GM10266 (cell line): ENCODE data around the gene SPTBN1.

Experiments
- DNase-seq: peaks from one replicate; pipeline ENCODE4 v3.0.0; 2012; ENCODE audit errors: extremely low spot score
- TF ChIP-seq, protein P1 (sequence below): IDR thresholded peaks from 2 replicates; pipeline ENCODE4 v1.5.1; 2012; ENCODE audit warnings: mild to moderate bottlenecking, low read depth; ENCODE audit not compliant: control insufficient read depth, insufficient read depth; ENCODE audit errors: missing control alignments

SPTBN1 gene

DNA sequence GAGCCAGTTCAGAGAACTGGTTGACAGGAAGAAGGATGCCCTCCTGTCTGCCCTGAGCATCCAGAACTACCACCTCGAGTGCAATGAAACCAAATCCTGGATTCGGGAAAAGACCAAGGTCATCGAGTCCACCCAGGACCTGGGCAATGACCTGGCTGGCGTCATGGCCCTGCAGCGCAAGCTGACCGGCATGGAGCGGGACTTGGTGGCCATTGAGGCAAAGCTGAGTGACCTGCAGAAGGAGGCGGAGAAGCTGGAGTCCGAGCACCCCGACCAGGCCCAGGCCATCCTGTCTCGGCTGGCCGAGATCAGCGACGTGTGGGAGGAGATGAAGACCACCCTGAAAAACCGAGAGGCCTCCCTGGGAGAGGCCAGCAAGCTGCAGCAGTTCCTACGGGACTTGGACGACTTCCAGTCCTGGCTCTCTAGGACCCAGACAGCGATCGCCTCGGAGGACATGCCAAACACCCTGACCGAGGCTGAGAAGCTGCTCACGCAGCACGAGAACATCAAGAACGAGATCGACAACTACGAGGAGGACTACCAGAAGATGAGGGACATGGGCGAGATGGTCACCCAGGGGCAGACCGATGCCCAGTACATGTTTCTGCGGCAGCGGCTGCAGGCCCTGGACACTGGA, 174.9 kb downstream of the SPTBN1 start:
- TF ChIP-seq, protein P1, sequence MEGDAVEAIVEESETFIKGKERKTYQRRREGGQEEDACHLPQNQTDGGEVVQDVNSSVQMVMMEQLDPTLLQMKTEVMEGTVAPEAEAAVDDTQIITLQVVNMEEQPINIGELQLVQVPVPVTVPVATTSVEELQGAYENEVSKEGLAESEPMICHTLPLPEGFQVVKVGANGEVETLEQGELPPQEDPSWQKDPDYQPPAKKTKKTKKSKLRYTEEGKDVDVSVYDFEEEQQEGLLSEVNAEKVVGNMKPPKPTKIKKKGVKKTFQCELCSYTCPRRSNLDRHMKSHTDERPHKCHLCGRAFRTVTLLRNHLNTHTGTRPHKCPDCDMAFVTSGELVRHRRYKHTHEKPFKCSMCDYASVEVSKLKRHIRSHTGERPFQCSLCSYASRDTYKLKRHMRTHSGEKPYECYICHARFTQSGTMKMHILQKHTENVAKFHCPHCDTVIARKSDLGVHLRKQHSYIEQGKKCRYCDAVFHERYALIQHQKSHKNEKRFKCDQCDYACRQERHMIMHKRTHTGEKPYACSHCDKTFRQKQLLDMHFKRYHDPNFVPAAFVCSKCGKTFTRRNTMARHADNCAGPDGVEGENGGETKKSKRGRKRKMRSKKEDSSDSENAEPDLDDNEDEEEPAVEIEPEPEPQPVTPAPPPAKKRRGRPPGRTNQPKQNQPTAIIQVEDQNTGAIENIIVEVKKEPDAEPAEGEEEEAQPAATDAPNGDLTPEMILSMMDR, result no peak
- no peak for DNase-seq

DNA sequence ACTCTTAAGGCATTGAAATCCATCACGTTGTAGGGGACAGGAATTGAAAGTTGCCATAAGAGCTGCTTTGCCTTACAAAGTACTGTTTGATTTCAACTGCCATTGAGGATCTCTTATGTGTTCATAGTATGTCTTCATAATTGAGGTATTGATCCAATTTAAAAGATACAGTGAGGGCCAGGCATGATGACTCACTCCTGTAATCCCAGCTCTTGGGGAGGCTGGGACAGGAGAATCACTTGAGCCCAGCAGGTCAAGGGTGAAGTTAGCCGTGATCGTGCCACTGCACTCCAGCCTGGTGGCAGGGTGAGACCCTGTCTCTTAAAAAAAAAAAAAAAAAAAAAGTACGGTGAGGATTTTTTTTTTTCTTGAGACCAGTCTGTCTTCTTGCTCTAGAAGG, 175.6 kb downstream of the SPTBN1 start:
- DNase-seq, result no peak
- TF ChIP-seq, protein P1, result no peak

DNA sequence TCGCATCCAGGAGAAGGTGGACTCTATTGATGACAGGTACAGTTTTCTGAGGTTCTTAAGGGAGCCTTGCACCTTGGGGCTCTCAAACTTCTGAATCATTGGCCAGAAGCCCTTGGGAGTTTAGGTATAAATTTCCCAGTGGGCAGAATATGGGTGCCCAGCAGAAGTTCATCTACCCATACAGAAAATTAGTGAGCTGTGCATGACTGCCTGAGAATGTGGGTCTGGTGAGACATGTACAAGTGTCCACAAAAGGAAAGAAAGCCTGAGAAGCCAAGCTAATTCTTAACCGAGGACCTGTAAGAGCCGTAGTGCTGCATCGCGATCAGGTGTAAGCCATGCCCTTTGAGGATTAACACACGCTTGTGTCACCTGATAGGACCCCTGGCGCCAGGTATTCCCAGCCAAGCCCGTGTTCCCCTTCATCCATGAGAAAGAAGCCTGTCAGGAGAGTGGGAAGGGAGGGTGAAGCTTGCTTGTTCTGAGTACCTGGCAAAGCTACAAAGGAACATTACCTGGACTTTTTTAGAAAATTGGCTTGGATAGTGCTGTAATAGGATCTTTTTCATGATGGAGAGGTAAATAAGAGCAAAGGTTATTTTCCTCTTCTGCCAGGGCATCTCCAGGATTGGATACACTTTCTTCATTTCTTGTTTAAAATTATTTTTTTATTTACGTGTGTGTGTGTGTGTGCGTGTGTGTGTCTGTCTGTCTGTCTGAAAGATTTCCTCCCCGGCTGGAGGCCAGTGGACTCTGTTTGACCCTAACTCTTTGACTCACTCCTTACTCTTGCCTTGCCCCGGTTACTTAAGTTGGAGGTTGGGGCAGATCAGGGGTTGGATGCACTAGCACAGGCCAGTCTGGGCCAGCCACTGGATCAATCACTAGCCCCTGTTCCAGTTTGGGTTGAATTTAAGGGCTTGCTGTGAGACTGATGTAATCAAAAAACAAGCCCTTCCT, 176.9 kb downstream of the SPTBN1 start:
- TF ChIP-seq, protein P1, result no peak
- no peak for DNase-seq

DNA sequence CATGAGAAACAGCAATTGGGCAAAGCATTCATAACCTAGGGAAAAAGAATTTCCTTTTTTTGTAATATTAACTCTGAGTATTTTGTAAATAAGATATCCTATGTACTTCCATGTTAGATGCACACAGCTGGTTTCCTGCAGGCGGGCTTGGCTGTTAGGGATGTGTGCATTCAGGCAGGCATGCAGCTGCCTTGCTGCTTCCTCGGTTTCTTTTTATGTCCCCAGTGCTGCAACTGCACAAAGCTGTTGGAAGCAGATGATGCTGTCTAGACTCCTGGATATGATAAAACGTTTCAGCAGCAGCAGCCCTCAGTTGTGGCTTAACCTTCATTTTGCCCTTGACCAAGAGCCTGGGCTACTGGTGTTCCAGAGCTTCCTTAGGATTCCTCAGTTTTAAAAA, 177.9 kb downstream of the SPTBN1 start:
- TF ChIP-seq, protein P1, result no peak
- no peak for DNase-seq

DNA sequence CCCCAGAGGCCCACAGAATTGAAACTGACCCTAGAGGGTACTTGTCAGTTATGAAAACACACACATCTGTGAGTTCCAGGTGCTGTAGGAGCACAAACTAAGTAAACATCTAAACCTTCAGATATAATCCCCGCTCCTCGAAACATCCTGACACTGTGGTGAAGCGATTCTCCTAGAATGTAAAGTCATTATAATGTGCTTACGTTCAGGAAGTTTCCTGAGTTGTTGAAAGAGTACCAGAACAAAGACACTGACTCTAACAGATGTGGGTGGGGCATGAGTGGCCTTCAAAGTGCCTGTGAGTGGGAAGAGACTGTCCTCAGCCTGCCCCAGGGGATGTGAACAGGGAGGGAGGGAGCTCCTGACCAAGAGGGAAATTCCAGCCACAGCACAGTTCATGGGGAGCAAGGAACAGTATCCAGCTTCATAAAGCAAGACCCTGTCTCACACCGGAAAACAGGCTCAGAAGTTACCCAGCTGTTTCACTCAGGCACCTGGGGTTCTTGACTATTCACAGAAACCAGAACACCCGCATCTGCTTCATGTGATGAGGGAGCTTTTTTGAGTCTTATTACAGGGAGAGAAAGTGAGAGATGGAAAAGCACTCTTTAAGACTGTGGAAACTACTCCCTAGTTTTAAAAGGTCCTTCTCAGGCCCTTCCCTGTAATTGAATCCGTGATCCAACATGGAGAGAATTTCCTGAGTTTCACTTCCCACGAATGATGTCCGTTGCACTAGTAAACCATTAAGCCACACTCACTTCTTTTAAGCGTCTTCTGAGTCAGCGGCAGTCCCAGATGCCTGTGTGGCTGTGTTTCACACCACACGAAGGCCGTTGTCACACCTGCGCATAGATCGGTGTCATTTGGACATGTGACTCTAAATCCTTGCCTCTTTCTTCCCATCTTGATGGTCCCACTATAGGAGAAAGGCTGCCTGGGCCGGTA, 178.7 kb downstream of the SPTBN1 start:
- TF ChIP-seq, protein P1, result no peak
- peak; percentile 67 for DNase-seq

DNA sequence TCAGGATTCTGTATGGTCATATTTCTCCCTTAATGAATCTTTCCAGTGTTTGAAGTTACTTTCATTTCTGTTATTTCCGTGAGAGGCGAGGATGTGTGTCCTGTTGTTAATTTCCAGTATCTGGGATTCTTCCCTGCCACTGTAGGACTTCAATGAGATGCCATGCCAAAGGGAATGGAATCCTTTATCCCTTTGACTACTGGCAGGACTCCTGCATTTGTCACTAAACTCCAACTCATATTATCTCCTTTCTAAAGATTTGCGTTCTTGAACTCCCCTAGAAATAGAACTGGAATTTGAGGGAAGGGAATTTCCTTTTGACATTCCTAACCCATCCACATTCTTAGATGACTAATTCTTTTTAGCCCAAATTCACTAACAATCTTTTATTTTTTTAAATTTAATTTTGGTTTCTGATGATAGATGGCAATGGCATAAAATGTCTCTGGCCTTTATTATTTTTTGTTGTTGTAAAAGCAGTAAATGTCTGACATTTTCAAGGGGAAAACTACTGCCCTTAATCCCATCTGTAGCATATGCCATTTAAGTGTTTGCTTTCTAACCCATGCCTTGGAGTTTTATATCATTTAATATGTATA, 179.5 kb downstream of the SPTBN1 start:
- TF ChIP-seq, protein P1, result no peak
- DNase-seq, result no peak
